ENCODE data around the gene CT45A3.
"Not testable (repeated sequence)": the region's sequence is repeated elsewhere in the genome, so short reads cannot be mapped to it uniquely, and the experiment has no call there.

Gene CT45A3, protein sequence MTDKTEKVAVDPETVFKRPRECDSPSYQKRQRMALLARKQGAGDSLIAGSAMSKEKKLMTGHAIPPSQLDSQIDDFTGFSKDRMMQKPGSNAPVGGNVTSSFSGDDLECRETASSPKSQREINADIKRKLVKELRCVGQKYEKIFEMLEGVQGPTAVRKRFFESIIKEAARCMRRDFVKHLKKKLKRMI

DNA sequence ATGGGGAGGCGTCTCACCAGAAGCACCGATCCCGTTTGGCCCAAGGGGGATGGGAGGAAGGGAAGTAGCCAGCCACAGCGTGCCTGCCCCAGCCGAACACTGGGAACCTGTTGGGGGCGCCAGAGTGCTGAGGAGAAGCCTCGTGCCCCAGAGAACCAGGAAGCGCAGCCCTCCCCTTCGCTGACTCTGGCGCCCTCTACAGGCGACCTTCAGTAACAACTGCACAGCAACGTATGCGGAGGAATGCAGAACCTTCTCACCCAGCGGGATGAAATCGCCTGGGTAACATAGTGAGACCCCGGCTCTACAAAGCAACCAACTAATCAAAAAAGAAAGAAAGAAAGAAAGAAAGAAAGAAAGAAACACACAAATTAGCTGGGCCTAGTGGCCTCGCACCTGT is at the start of gene CT45A3:
CT45A3 (minus strand) TSS at position 101 of the 400 bp plus-strand sequence. CDS start 3,747 bp downstream, outside the sequence.
- TF ChIP-seq, protein P1, sequence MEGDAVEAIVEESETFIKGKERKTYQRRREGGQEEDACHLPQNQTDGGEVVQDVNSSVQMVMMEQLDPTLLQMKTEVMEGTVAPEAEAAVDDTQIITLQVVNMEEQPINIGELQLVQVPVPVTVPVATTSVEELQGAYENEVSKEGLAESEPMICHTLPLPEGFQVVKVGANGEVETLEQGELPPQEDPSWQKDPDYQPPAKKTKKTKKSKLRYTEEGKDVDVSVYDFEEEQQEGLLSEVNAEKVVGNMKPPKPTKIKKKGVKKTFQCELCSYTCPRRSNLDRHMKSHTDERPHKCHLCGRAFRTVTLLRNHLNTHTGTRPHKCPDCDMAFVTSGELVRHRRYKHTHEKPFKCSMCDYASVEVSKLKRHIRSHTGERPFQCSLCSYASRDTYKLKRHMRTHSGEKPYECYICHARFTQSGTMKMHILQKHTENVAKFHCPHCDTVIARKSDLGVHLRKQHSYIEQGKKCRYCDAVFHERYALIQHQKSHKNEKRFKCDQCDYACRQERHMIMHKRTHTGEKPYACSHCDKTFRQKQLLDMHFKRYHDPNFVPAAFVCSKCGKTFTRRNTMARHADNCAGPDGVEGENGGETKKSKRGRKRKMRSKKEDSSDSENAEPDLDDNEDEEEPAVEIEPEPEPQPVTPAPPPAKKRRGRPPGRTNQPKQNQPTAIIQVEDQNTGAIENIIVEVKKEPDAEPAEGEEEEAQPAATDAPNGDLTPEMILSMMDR (IDR thresholded peaks at IDR 0.05): not testable (repeated sequence)

DNA sequence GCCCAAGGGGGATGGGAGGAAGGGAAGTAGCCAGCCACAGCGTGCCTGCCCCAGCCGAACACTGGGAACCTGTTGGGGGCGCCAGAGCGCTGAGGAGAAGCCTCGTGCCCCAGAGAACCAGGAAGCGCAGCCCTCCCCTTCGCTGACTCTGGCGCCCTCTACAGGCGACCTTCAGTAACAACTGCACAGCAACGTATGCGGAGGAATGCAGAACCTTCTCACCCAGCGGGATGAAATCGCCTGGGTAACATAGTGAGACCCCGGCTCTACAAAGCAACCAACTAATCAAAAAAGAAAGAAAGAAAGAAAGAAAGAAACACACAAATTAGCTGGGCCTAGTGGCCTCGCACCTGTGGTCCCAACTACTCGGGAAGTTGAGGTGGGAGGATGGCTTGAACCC is 34.7 kb upstream of the CT45A3 start, which contains the start of gene CT45A6:
CT45A6 (minus strand) TSS at position 101 of the 400 bp plus-strand sequence. CDS start 3,794 bp downstream, outside the sequence.
- TF ChIP-seq, protein P1 (IDR thresholded peaks at IDR 0.05): not testable (repeated sequence)

DNA sequence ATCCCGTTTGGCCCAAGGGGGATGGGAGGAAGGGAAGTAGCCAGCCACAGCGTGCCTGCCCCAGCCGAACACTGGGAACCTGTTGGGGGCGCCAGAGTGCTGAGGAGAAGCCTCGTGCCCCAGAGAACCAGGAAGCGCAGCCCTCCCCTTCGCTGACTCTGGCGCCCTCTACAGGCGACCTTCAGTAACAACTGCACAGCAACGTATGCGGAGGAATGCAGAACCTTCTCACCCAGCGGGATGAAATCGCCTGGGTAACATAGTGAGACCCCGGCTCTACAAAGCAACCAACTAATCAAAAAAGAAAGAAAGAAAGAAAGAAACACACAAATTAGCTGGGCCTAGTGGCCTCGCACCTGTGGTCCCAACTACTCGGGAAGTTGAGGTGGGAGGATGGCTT is 17.4 kb upstream of the CT45A3 start, which contains the start of gene CT45A5:
CT45A5 (minus strand) TSS at position 101 of the 400 bp plus-strand sequence. CDS start 3,774 bp downstream, outside the sequence.
- TF ChIP-seq, protein P1 (IDR thresholded peaks at IDR 0.05): not testable (repeated sequence)

DNA sequence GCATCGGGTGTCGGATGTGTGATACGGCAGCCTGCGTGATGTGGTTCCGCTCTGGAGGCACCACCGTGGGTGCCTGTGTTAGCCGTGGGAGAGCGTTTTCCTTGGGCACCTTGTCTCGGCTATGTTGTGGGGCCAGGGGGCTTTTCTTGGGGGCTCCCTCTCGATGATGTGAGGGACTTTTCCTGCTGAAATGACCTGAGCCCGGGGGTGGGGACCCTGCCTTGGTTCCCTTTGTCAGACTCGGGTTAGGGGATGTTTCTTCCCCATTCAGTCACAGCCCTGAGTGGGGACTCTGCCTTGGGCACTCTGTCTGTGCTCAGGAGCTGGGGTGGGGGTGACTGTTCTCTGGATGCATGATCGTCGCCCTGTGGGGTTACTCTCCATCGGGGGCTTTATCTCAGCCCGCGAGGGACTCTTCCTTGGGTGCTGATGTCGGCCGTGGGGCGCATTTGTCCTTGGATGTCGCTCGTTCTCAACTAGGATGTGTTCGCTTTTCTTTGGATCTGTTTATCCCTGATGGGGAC is 26.7 kb downstream of the CT45A3 start:
- TF ChIP-seq, protein P1 (IDR thresholded peaks at IDR 0.05): no peak

DNA sequence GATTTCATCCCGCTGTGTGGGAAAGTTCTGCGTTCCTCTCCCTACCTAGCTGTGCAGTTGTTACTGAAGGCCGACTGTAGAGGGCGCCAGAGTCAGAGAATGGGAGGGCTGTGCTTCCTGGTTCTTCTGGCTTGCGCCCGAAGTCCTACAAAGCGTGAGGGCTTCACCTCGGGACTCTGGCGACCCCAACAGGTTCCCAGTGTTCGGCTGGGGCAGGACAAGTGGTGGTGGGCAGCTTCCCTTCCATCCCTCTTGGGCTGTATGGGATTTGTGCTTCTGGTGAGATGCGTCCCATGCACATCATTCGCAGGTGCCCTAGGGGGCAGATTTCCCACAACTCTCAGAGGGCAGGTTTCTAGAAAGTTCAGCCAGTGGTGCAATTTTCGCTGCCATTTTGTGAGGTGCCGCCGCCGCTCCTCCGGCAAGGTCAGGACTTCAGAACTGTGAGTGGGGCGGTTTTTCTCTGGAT is 27.3 kb downstream of the CT45A3 start:
- TF ChIP-seq, protein P1 (IDR thresholded peaks at IDR 0.05): peak; percentile 53; the same call in 1 of the 2 replicates

DNA sequence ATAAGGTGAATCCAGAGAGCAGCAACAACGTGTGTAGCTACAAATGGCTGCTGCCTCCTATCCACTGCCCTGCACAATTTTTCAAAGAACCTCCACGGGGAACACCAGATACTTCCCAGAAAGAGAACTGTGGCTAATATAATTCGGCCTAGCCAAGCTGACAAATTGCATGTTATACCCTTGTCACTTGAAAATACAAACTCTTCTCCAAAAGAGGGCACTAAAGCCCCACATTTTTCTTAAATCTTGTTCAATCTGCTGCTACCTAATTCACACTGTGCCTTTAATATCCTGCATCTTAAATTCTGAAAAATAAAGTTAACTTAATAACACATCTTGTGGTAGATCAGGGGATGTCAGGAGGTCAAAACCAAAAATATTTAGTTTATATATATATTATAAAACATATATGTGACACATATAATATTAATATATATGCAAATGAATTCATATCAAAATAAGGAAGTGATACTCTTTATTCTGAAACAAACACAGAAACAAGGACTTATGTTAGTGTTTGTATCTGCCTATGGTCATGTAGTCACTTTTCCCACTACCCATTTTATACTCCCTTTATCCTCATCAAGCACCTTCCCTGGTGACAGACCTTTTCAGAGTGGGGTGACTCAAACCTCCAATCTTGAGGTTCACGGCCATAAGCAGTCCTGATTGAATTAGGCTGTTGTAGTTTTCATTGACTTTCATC is 30.5 kb downstream of the CT45A3 start:
- TF ChIP-seq, protein P1 (IDR thresholded peaks at IDR 0.05): no peak

DNA sequence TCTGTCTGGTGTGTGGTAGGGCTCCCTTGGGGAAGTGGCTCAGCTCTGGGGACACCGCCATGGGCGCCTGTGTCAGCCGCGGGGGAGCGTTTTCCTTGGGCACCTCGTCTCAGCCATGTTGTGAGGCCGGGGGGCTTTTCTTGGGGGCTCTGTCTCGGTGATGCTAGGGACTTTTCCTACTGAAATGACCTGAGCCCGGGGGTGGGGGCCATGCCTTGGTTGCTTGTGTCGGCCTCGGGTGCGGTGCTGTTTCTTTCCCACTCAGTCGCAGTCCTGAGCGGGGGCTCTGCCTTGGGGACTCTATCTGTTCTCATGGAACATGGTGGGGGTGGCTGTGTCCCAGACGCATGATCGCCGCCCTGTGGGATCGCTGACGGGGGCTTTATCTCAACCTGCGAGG is 54.2 kb downstream of the CT45A3 start:
- TF ChIP-seq, protein P1 (IDR thresholded peaks at IDR 0.05): no peak

All from LNCAP (cell line).